Lower leg skin (tissue), 3 donors: ENCODE data around the gene ATG7.

Experiments used
- POLR2A ChIP-seq, 2 donors: fragments of 450-650 bp; IDR thresholded peaks; one replicate each; pipeline ENCODE4 v1.6.1; 2016 to 2017; ENCODE audit warnings: antibody characterized with exemption in 2 of 2, mild to moderate bottlenecking in 1 of 2, moderate library complexity in 1 of 2
- TF ChIP-seq, protein P1 (sequence below), 3 donors: fragments of 450-650 bp; IDR thresholded peaks; one replicate each; pipeline ENCODE4 v1.5.1; 2016; ENCODE audit warnings: antibody characterized with exemption in 3 of 3, mild to moderate bottlenecking in 3 of 3, moderate library complexity in 2 of 3

DNA sequence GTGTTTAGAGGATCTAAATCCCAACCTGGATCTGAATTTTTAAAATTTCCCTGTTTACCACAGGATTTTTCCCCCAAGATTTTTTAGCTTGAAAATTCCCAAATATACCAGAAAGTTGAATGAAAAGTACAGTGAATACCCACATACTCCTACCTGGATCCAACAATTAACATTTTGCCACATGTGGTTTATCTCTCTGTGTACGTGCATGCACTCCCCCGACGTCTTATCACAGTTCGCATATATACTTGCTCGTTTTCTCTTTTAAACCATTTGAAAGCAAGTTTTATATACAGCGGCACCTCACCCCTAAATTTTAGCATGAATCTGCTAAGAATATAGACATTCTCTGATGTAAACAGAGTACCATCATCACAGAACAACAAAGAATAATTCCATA, 165.3 kb downstream of the ATG7 start:
- TF ChIP-seq, protein P1, sequence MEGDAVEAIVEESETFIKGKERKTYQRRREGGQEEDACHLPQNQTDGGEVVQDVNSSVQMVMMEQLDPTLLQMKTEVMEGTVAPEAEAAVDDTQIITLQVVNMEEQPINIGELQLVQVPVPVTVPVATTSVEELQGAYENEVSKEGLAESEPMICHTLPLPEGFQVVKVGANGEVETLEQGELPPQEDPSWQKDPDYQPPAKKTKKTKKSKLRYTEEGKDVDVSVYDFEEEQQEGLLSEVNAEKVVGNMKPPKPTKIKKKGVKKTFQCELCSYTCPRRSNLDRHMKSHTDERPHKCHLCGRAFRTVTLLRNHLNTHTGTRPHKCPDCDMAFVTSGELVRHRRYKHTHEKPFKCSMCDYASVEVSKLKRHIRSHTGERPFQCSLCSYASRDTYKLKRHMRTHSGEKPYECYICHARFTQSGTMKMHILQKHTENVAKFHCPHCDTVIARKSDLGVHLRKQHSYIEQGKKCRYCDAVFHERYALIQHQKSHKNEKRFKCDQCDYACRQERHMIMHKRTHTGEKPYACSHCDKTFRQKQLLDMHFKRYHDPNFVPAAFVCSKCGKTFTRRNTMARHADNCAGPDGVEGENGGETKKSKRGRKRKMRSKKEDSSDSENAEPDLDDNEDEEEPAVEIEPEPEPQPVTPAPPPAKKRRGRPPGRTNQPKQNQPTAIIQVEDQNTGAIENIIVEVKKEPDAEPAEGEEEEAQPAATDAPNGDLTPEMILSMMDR (IDR thresholded peaks at IDR 0.05): no peak
- TF ChIP-seq POLR2A (IDR thresholded peaks at IDR 0.05): no peak
